ENCODE results near the gene MYT1. TPM values are rescaled to one million over a fixed set of nuclear protein-coding genes. Genes with fewer than 3 reads are reported as not detected.

Gene MYT1
- polyA plus RNA-seq, 1 donor from 2014 or later = 35.8 TPM

GRCh38 chr20:64220420-64220819 lies 56.2 kb downstream of the MYT1 start:
- Histone ChIP-seq H3K79me2 (replicated peaks; ENCODE audit: insufficient read depth, low read length) (no peaks in the 10 kb centered on the region), H4K20me1 (ENCODE audit: insufficient read depth) (no peaks in the 10 kb centered on the region), H3K4me2 (ENCODE audit: low read length) (no peak overlapping the region), H3F3A (ENCODE audit: insufficient read depth, low read length, poor library complexity, severe bottlenecking) (no peaks in the 10 kb centered on the region), H3K36me3 (ENCODE audit: insufficient read depth, low read length) (peaks cover 17% of the 10 kb centered on the region), H2AFZ (ENCODE audit: low read depth, low read length) (no peak overlapping the region), H3K9me3 (ENCODE audit: low read length) (no peaks in the 10 kb centered on the region), H3K27ac (ENCODE audit: low read length) (no peak overlapping the region), H3K9me2 (ENCODE audit: insufficient read depth, low read length) (no peaks in the 10 kb centered on the region), H3K9ac (ENCODE audit: low read length) (no peak overlapping the region), H3K27me3 (ENCODE audit: insufficient read depth, low read depth, low read length) (no peaks in the 10 kb centered on the region), H3K4me3 (ENCODE audit: low read length) (no peak overlapping the region)
- TF ChIP-seq, protein P1, sequence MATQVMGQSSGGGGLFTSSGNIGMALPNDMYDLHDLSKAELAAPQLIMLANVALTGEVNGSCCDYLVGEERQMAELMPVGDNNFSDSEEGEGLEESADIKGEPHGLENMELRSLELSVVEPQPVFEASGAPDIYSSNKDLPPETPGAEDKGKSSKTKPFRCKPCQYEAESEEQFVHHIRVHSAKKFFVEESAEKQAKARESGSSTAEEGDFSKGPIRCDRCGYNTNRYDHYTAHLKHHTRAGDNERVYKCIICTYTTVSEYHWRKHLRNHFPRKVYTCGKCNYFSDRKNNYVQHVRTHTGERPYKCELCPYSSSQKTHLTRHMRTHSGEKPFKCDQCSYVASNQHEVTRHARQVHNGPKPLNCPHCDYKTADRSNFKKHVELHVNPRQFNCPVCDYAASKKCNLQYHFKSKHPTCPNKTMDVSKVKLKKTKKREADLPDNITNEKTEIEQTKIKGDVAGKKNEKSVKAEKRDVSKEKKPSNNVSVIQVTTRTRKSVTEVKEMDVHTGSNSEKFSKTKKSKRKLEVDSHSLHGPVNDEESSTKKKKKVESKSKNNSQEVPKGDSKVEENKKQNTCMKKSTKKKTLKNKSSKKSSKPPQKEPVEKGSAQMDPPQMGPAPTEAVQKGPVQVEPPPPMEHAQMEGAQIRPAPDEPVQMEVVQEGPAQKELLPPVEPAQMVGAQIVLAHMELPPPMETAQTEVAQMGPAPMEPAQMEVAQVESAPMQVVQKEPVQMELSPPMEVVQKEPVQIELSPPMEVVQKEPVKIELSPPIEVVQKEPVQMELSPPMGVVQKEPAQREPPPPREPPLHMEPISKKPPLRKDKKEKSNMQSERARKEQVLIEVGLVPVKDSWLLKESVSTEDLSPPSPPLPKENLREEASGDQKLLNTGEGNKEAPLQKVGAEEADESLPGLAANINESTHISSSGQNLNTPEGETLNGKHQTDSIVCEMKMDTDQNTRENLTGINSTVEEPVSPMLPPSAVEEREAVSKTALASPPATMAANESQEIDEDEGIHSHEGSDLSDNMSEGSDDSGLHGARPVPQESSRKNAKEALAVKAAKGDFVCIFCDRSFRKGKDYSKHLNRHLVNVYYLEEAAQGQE (IDR thresholded peaks at IDR 0.05; ENCODE audit: borderline replicate concordance) = no peak
- TF ChIP-seq MXI1 (conservative IDR thresholded peaks at IDR 0.05; ENCODE audit: poor library complexity, severe bottlenecking) (no peak), EP300 (conservative IDR thresholded peaks at IDR 0.05; ENCODE audit: poor library complexity, severe bottlenecking) (no peak), POLR2AphosphoS5 (IDR thresholded peaks at IDR 0.05) (no peak), SMC3 (conservative IDR thresholded peaks at IDR 0.05; ENCODE audit: poor library complexity) (no peak), EZH2 (IDR thresholded peaks at IDR 0.05; ENCODE audit: borderline replicate concordance, insufficient read depth, low read length, poor library complexity, severe bottlenecking) (no peak), RAD21 (conservative IDR thresholded peaks at IDR 0.05) (no peak), TAF1 (IDR thresholded peaks at IDR 0.05; ENCODE audit: low read depth) (no peak)
- TF ChIP-seq, protein P2, sequence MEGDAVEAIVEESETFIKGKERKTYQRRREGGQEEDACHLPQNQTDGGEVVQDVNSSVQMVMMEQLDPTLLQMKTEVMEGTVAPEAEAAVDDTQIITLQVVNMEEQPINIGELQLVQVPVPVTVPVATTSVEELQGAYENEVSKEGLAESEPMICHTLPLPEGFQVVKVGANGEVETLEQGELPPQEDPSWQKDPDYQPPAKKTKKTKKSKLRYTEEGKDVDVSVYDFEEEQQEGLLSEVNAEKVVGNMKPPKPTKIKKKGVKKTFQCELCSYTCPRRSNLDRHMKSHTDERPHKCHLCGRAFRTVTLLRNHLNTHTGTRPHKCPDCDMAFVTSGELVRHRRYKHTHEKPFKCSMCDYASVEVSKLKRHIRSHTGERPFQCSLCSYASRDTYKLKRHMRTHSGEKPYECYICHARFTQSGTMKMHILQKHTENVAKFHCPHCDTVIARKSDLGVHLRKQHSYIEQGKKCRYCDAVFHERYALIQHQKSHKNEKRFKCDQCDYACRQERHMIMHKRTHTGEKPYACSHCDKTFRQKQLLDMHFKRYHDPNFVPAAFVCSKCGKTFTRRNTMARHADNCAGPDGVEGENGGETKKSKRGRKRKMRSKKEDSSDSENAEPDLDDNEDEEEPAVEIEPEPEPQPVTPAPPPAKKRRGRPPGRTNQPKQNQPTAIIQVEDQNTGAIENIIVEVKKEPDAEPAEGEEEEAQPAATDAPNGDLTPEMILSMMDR (IDR thresholded peaks at IDR 0.05; ENCODE audit: poor library complexity, severe bottlenecking) = no peak

- Histone ChIP-seq H3K4me3 (ENCODE audit: low read length) (no peak overlapping the region), H3K9me2 (ENCODE audit: insufficient read depth, low read length) (no peaks in the 10 kb centered on the region), H3K9ac (ENCODE audit: low read length) (no peak overlapping the region), H3F3A (ENCODE audit: insufficient read depth, low read length, poor library complexity, severe bottlenecking) (no peaks in the 10 kb centered on the region), H2AFZ (ENCODE audit: low read depth, low read length) (no peak overlapping the region), H3K4me2 (ENCODE audit: low read length) (no peak overlapping the region), H3K27me3 (ENCODE audit: insufficient read depth, low read depth, low read length) (no peaks in the 10 kb centered on the region), H4K20me1 (ENCODE audit: insufficient read depth) (no peaks in the 10 kb centered on the region), H3K79me2 (replicated peaks; ENCODE audit: insufficient read depth, low read length) (no peaks in the 10 kb centered on the region), H3K27ac (ENCODE audit: low read length) (no peak overlapping the region), H3K36me3 (ENCODE audit: insufficient read depth, low read length) (peaks cover 17% of the 10 kb centered on the region), H3K9me3 (ENCODE audit: low read length) (no peaks in the 10 kb centered on the region)
- no peak for TF ChIP-seq EP300 (conservative IDR thresholded peaks at IDR 0.05; ENCODE audit: poor library complexity, severe bottlenecking)
- no peak for TF ChIP-seq RAD21 (conservative IDR thresholded peaks at IDR 0.05)
- TF ChIP-seq, protein P1 (IDR thresholded peaks at IDR 0.05; ENCODE audit: borderline replicate concordance) = no peak
- TF ChIP-seq MXI1 (conservative IDR thresholded peaks at IDR 0.05; ENCODE audit: poor library complexity, severe bottlenecking) = no peak
Observed at GRCh38 chr20:64220891-64221527, 56.8 kb downstream of the MYT1 start.

Measured in neural cell (in vitro differentiated cells).